ENCODE measurements around the gene MPPED1.

MPPED1 gene

GRCh38 chr22:43516996-43517635 is 105.3 kb downstream of the MPPED1 start:
- no peak overlapping the region for H3K4me3 ChIP-seq (ENCODE audit: control insufficient read depth, low read depth, low read length)
- TF ChIP-seq, protein P1, sequence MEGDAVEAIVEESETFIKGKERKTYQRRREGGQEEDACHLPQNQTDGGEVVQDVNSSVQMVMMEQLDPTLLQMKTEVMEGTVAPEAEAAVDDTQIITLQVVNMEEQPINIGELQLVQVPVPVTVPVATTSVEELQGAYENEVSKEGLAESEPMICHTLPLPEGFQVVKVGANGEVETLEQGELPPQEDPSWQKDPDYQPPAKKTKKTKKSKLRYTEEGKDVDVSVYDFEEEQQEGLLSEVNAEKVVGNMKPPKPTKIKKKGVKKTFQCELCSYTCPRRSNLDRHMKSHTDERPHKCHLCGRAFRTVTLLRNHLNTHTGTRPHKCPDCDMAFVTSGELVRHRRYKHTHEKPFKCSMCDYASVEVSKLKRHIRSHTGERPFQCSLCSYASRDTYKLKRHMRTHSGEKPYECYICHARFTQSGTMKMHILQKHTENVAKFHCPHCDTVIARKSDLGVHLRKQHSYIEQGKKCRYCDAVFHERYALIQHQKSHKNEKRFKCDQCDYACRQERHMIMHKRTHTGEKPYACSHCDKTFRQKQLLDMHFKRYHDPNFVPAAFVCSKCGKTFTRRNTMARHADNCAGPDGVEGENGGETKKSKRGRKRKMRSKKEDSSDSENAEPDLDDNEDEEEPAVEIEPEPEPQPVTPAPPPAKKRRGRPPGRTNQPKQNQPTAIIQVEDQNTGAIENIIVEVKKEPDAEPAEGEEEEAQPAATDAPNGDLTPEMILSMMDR (conservative IDR thresholded peaks at IDR 0.05; ENCODE audit: control insufficient read depth, insufficient read depth, low read depth, low read length) = no peak
- no peak for DNase-seq (ENCODE audit: low read depth)

- DNase-seq (ENCODE audit: low read depth) = no peak
- TF ChIP-seq, protein P1 (conservative IDR thresholded peaks at IDR 0.05; ENCODE audit: control insufficient read depth, insufficient read depth, low read depth, low read length) = no peak
Measured at GRCh38 chr22:43520632-43521039, 108.8 kb downstream of the MPPED1 start.

GRCh38 chr22:43521716-43522115 is 109.9 kb downstream of the MPPED1 start:
- H3K4me3 ChIP-seq (ENCODE audit: control insufficient read depth, low read depth, low read length) = no peak overlapping the region
- no peak for DNase-seq (ENCODE audit: low read depth)
- TF ChIP-seq, protein P1 (conservative IDR thresholded peaks at IDR 0.05; ENCODE audit: control insufficient read depth, insufficient read depth, low read depth, low read length) = no peak

More at GRCh38 chr22:43520632-43521039, 108.8 kb downstream of the MPPED1 start:
- H3K4me3 ChIP-seq (ENCODE audit: control insufficient read depth, low read depth, low read length) = no peak overlapping the region

DNA sequence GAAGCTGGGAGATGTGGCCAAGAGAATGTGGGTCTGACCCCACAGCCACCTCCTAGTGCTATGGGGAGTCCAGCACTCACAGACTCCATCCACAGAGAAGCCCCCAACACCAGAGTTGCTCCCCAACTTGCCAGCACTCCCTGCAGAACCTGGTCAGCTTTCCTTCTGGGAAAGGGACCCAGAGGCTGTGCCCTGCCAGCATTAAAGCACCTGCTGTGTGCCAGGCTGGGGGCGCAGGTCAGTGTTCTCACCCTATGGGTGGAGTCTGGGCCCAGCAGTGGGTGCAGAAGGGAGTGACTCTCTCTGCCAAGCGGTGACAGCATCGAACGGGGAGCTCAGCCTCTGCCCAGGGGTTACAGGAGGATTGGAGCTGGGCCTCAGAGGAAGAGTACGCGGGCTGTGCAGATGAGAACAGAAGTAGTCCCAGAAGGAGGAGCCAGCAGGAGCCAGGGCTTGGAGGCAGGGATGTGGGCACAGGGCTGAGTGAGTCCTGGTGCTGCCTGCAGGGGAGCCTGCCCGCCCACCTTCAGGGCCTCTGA is 114.4 kb downstream of the MPPED1 start:
- H3K4me3 ChIP-seq (ENCODE audit: control insufficient read depth, low read depth, low read length) = no peak overlapping the region

GRCh38 chr22:43526946-43527345 is 115.1 kb downstream of the MPPED1 start:
- TF ChIP-seq, protein P1 (conservative IDR thresholded peaks at IDR 0.05; ENCODE audit: control insufficient read depth, insufficient read depth, low read depth, low read length) = no peak
- H3K4me3 ChIP-seq (ENCODE audit: control insufficient read depth, low read depth, low read length) = no peak overlapping the region
- no peak for DNase-seq (ENCODE audit: low read depth)

More for the DNA sequence above, 114.4 kb downstream of the MPPED1 start:
- TF ChIP-seq, protein P1 (conservative IDR thresholded peaks at IDR 0.05; ENCODE audit: control insufficient read depth, insufficient read depth, low read depth, low read length) = no peak
- DNase-seq (ENCODE audit: low read depth) = no peak

GRCh38 chr22:43528601-43529360 is 117.0 kb downstream of the MPPED1 start:
- no peak overlapping the region for H3K4me3 ChIP-seq (ENCODE audit: control insufficient read depth, low read depth, low read length)
- TF ChIP-seq, protein P1 (conservative IDR thresholded peaks at IDR 0.05; ENCODE audit: control insufficient read depth, insufficient read depth, low read depth, low read length) = no peak
- DNase-seq (ENCODE audit: low read depth) = no peak

All from fibroblast of mammary gland (primary cell).